ENCODE data around the gene FSD2. TPM values are rescaled to one million over a fixed set of nuclear protein-coding genes. Genes with fewer than 3 reads are reported as not detected.

Gene FSD2
- total RNA-seq, 1 experiment from 2014 or later = not detected

DNA sequence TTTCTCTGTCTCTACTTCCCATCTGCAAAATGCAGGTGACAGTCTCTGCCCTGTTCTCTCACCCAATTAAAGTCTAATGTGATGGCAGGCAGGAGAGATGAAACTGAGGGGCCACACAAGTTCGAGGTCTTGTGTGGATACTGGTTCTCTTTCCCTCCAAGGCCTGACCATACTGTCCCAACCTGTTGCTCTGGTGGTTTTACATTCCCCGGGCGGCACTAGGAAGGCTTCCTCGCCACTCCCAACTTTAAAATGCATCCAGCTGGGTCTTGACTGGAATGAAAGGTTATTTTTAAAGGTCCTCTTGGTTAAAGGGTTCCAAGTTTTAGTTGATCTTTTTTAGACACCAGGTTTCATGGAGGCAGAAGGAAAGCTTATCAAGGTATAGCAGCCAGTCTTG lies 40.8 kb upstream of the FSD2 start:
- CTCF ChIA-PET = no interaction called here
- no peak overlapping the region for H3K27ac ChIP-seq (ENCODE audit: low read length)
- intact Hi-C loops (cut with micrococcal nuclease) = loop anchor here (5.0 kb wide), 1 partner anchor 141 kb away; the partner anchor contains the start of gene RAMAC
- H3K9me3 ChIP-seq (ENCODE audit: low read length) = no peaks in the 10 kb centered on the region
- TF ChIP-seq EZH2 (IDR thresholded peaks at IDR 0.05; ENCODE audit: low read length, unreplicated experiment) (no peak), EZH2phosphoT487 (IDR thresholded peaks at IDR 0.05; ENCODE audit: borderline replicate concordance, low read length) (no peak)
- TF ChIP-seq, protein P1, sequence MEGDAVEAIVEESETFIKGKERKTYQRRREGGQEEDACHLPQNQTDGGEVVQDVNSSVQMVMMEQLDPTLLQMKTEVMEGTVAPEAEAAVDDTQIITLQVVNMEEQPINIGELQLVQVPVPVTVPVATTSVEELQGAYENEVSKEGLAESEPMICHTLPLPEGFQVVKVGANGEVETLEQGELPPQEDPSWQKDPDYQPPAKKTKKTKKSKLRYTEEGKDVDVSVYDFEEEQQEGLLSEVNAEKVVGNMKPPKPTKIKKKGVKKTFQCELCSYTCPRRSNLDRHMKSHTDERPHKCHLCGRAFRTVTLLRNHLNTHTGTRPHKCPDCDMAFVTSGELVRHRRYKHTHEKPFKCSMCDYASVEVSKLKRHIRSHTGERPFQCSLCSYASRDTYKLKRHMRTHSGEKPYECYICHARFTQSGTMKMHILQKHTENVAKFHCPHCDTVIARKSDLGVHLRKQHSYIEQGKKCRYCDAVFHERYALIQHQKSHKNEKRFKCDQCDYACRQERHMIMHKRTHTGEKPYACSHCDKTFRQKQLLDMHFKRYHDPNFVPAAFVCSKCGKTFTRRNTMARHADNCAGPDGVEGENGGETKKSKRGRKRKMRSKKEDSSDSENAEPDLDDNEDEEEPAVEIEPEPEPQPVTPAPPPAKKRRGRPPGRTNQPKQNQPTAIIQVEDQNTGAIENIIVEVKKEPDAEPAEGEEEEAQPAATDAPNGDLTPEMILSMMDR (conservative IDR thresholded peaks at IDR 0.05; ENCODE audit: low read depth, low read length) = no peak
- H2AFZ ChIP-seq (ENCODE audit: low read length) = no peak overlapping the region
- no peaks in the 10 kb centered on the region for H4K20me1 ChIP-seq (ENCODE audit: low read length)
- H3K4me2 ChIP-seq (ENCODE audit: low read length) = no peak overlapping the region
- H3F3A ChIP-seq (ENCODE audit: low read length, unreplicated experiment) = no peaks in the 10 kb centered on the region
- H3K4me3 ChIP-seq (ENCODE audit: low read length) = no peak overlapping the region
- no TSS peak for BruUV-seq (replicated peaks)
- ATAC-seq (no peak), DNase-seq (no peak)
- H3K27me3 ChIP-seq (ENCODE audit: low read length) = no peaks in the 10 kb centered on the region
- no peaks in the 10 kb centered on the region for H3K79me2 ChIP-seq (ENCODE audit: low read length)
- H3K9me2 ChIP-seq (replicated peaks; ENCODE audit: low read length) = no peaks in the 10 kb centered on the region
- POLR2A ChIA-PET (ENCODE audit: unreplicated experiment) = no interaction called here
- no peaks in the 10 kb centered on the region for H3K36me3 ChIP-seq (ENCODE audit: low read depth, low read length)
- no peak overlapping the region for H3K9ac ChIP-seq (ENCODE audit: low read length)
- peaks cover 6% of the 10 kb centered on the region; the same call in 1 of the 2 replicates for H3K4me1 ChIP-seq (ENCODE audit: insufficient read depth, low read length)

- ATAC-seq (no peak), DNase-seq (no peak)
- Histone ChIP-seq H3F3A (ENCODE audit: low read length, unreplicated experiment) (peaks cover 4% of the 10 kb centered on the region), H3K9ac (ENCODE audit: low read length) (no peak overlapping the region), H2AFZ (ENCODE audit: low read length) (no peak overlapping the region), H3K9me3 (ENCODE audit: low read length) (no peaks in the 10 kb centered on the region), H3K27me3 (ENCODE audit: low read length) (no peaks in the 10 kb centered on the region), H3K36me3 (ENCODE audit: low read depth, low read length) (no peaks in the 10 kb centered on the region), H3K9me2 (replicated peaks; ENCODE audit: low read length) (no peaks in the 10 kb centered on the region), H3K79me2 (ENCODE audit: low read length) (no peaks in the 10 kb centered on the region), H3K4me3 (ENCODE audit: low read length) (no peak overlapping the region), H3K4me1 (ENCODE audit: insufficient read depth, low read length) (peaks cover 6% of the 10 kb centered on the region; the same call in 1 of the 2 replicates), H3K27ac (ENCODE audit: low read length) (no peak overlapping the region), H3K4me2 (ENCODE audit: low read length) (no peak overlapping the region), H4K20me1 (ENCODE audit: low read length) (no peaks in the 10 kb centered on the region)
- CTCF ChIA-PET = no interaction called here
- TF ChIP-seq, protein P1 (conservative IDR thresholded peaks at IDR 0.05; ENCODE audit: low read depth, low read length) = no peak
- no peak for TF ChIP-seq EZH2 (IDR thresholded peaks at IDR 0.05; ENCODE audit: low read length, unreplicated experiment)
- no peak for TF ChIP-seq EZH2phosphoT487 (IDR thresholded peaks at IDR 0.05; ENCODE audit: borderline replicate concordance, low read length)
- POLR2A ChIA-PET (ENCODE audit: unreplicated experiment) = no interaction called here
- no TSS peak for BruUV-seq (replicated peaks)
- intact Hi-C loops (cut with micrococcal nuclease) = loop anchor here (5.0 kb wide), 1 partner anchor 142 kb away; the partner anchor contains the start of gene RAMAC
These were observed 39.8 kb upstream of the FSD2 start for GRCh38 chr15:82845686-82846085.

DNA sequence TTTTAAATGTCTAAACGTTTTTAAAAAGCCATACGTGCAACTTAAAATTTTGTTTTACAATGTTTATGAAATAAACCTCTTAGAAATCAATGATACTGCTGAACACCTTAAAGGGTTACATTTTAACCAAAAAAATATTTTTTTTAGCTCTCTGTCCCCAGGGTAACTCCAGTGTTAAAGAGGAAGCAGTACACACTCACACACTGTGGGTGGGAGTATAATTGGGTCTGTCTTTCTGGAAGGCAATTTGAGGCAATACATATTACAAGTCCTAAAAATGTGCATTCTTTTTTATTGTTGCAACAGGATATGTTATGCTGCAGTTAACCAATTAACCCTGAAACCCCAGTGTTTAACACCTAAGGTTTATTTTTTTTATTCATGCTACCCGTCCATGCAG lies 37.7 kb upstream of the FSD2 start:
- POLR2A ChIA-PET (ENCODE audit: unreplicated experiment) = no interaction called here

More for the DNA sequence above, 37.7 kb upstream of the FSD2 start:
- Histone ChIP-seq H3K9me3 (ENCODE audit: low read length) (no peaks in the 10 kb centered on the region), H3K36me3 (ENCODE audit: low read depth, low read length) (no peaks in the 10 kb centered on the region), H4K20me1 (ENCODE audit: low read length) (no peaks in the 10 kb centered on the region), H3K27me3 (ENCODE audit: low read length) (no peaks in the 10 kb centered on the region), H3K4me2 (ENCODE audit: low read length) (no peak overlapping the region), H3K4me3 (ENCODE audit: low read length) (no peak overlapping the region), H2AFZ (ENCODE audit: low read length) (no peak overlapping the region), H3F3A (ENCODE audit: low read length, unreplicated experiment) (peaks cover 5% of the 10 kb centered on the region), H3K9ac (ENCODE audit: low read length) (no peak overlapping the region), H3K79me2 (ENCODE audit: low read length) (no peaks in the 10 kb centered on the region), H3K27ac (ENCODE audit: low read length) (no peak overlapping the region), H3K9me2 (replicated peaks; ENCODE audit: low read length) (no peaks in the 10 kb centered on the region), H3K4me1 (ENCODE audit: insufficient read depth, low read length) (no peaks in the 10 kb centered on the region)
- DNase-seq (no peak), ATAC-seq (no peak)
- intact Hi-C loops (cut with micrococcal nuclease) = no loop called here
- CTCF ChIA-PET = no interaction called here
- TF ChIP-seq EZH2 (IDR thresholded peaks at IDR 0.05; ENCODE audit: low read length, unreplicated experiment) (no peak), EZH2phosphoT487 (IDR thresholded peaks at IDR 0.05; ENCODE audit: borderline replicate concordance, low read length) (no peak)
- TF ChIP-seq, protein P1 (conservative IDR thresholded peaks at IDR 0.05; ENCODE audit: low read depth, low read length) = no peak
- no TSS peak for BruUV-seq (replicated peaks)

Measured in PC-3 (cell line).